GOT3 (cell line): ENCODE data around the gene PPT2.
"Not testable (repeated sequence)": the region's sequence is repeated elsewhere in the genome, so short reads cannot be mapped to it uniquely, and the experiment has no call there.

ENCODE experiments used
- DNase-seq: peaks from one replicate; lab custom pipeline; 2025; ENCODE audit warnings: mixed read lengths; lab: John Stamatoyannopoulos, UW

PPT2 gene

GRCh38 chr6:32189742-32190053 is 35.8 kb downstream of the PPT2 start:
- no peak for DNase-seq

GRCh38 chr6:32190054-32190851 is 36.3 kb downstream of the PPT2 start, which contains the start of gene PBX2:
TSS of gene PBX2 (minus strand) at chr6:32190202. CDS start at chr6:32189915, 287 bp downstream.
- peak; percentile 21 for DNase-seq

- no peak for DNase-seq
These were observed 37.2 kb downstream of the PPT2 start for GRCh38 chr6:32190911-32191677.

- DNase-seq = no peak
These were observed 38.0 kb downstream of the PPT2 start for GRCh38 chr6:32191696-32192607.

- DNase-seq = no peak
These were observed 38.7 kb downstream of the PPT2 start, which contains the start of gene GPSM3 for GRCh38 chr6:32192608-32193039. TSS of gene GPSM3 (minus strand) at chr6:32192643. CDS start at chr6:32192513, 130 bp downstream.

GRCh38 chr6:32193096-32193495 is 39.2 kb downstream of the PPT2 start:
- not testable (repeated sequence) for DNase-seq

- no peak for DNase-seq
These were observed 40.4 kb downstream of the PPT2 start for GRCh38 chr6:32194388-32194787.

GRCh38 chr6:32194825-32195651 is 41.1 kb downstream of the PPT2 start:
- no peak for DNase-seq

GRCh38 chr6:32195652-32195901 is 41.6 kb downstream of the PPT2 start:
- DNase-seq = peak; percentile 99

- no peak for DNase-seq
These were observed 42.2 kb downstream of the PPT2 start for GRCh38 chr6:32195902-32196681.

GRCh38 chr6:32196682-32197616 is 43.0 kb downstream of the PPT2 start:
- no peak for DNase-seq

- no peak for DNase-seq
These were observed 44.4 kb downstream of the PPT2 start for GRCh38 chr6:32198345-32198696.

- no peak for DNase-seq
These were observed 44.9 kb downstream of the PPT2 start for GRCh38 chr6:32198866-32199265.

- DNase-seq = no peak
These were observed 47.0 kb downstream of the PPT2 start for GRCh38 chr6:32200711-32201475.

- no peak for DNase-seq
These were observed 48.2 kb downstream of the PPT2 start for GRCh38 chr6:32202186-32202585.

GRCh38 chr6:32203426-32204267 is 49.7 kb downstream of the PPT2 start:
- DNase-seq = no peak

GRCh38 chr6:32204268-32204715 is 50.4 kb downstream of the PPT2 start:
- DNase-seq = no peak

GRCh38 chr6:32208996-32209395 is 55.1 kb downstream of the PPT2 start:
- DNase-seq = no peak
